ENCODE data around the gene HAUS1.

DNA sequence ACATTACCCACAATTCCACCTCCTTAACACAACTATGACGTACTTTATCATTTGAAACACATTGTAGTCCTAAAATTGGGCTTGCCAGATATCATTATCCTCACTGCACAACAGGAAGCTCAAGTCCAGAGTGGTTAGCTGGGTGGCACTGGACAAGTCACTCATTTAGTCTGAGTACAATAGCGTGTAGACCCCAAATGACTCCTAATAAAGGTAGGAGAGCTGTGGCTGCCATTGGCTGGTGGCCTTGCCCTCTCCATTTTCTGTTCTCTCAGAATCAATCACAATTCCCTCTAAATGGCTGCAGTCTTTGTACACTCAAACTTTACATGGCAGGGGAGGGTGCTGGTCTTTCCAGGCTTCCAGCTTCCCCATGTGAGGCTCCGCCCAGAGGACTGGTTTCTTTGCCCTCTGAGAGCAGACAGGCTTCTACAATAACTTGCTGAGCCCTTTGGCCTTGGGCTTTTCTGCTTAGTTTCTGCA is 43.8 kb upstream of the HAUS1 start:
- TF ChIP-seq, protein P1, sequence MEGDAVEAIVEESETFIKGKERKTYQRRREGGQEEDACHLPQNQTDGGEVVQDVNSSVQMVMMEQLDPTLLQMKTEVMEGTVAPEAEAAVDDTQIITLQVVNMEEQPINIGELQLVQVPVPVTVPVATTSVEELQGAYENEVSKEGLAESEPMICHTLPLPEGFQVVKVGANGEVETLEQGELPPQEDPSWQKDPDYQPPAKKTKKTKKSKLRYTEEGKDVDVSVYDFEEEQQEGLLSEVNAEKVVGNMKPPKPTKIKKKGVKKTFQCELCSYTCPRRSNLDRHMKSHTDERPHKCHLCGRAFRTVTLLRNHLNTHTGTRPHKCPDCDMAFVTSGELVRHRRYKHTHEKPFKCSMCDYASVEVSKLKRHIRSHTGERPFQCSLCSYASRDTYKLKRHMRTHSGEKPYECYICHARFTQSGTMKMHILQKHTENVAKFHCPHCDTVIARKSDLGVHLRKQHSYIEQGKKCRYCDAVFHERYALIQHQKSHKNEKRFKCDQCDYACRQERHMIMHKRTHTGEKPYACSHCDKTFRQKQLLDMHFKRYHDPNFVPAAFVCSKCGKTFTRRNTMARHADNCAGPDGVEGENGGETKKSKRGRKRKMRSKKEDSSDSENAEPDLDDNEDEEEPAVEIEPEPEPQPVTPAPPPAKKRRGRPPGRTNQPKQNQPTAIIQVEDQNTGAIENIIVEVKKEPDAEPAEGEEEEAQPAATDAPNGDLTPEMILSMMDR (conservative IDR thresholded peaks at IDR 0.05), result no peak
- TF ChIP-seq EZH2 (IDR thresholded peaks at IDR 0.05; ENCODE audit: low read depth), result no peak

All from PC-9 (cell line).